ENCODE results near the gene METTL8. TPM values are rescaled to one million over a fixed set of nuclear protein-coding genes. Genes with fewer than 3 reads are reported as not detected.

METTL8 gene
- total and polyA plus RNA-seq, 12 donors = 1.7 to 13.6 (median 11.3) TPM

DNA sequence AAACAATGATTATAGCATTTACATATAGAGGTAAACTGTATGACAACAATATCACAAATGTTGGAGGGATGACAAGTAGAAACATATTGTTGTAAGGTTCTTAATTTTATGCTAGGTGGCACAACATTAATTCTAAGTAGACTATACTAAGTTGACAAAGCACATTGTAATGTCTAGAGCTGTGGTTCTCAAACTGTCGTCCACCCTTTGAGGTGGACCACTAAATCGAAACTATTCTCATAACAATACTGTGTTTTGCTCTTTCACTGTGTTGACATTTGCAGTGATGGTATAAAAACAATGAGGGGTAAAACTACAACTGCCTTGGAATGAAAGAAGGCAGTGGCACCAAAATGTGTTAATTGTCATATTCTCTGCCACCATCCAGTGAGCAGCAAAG lies 66.1 kb downstream of the METTL8 start:
- ATAC-seq = no peak

GRCh38 chr2:171365778-171366177 lies 68.0 kb downstream of the METTL8 start:
- H3K36me3 ChIP-seq = no peaks in the 10 kb centered on the region
- 61 to 100% methylated on average over 1 of the region's 1 CpG for WGBS, 2 donors
- no peak overlapping the region for H3K27ac ChIP-seq
- no peaks in the 10 kb centered on the region for H3K27me3 ChIP-seq
- no peak overlapping the region for H3K4me3 ChIP-seq
- ATAC-seq = no peak
- H3K9me3 ChIP-seq = peaks cover 0 to 28% (median 6%) of the 10 kb centered on the region in 11 donors
- intact Hi-C loops (cut with DNase I) = no loop called here
- no peak for DNase-seq
- no peak for TF ChIP-seq CTCF (IDR thresholded peaks at IDR 0.05)
- H3K4me1 ChIP-seq = no peaks in the 10 kb centered on the region

More for the DNA sequence above, 66.1 kb downstream of the METTL8 start:
- H3K4me1 ChIP-seq = no peaks in the 10 kb centered on the region
- intact Hi-C loops (cut with DNase I) = no loop called here
- no peak overlapping the region for H3K4me3 ChIP-seq
- no peaks in the 10 kb centered on the region for H3K36me3 ChIP-seq
- TF ChIP-seq CTCF (IDR thresholded peaks at IDR 0.05) = no peak
- no peak overlapping the region for H3K27ac ChIP-seq
- peaks cover 0 to 28% (median 6%) of the 10 kb centered on the region in 11 donors for H3K9me3 ChIP-seq
- H3K27me3 ChIP-seq = no peaks in the 10 kb centered on the region
- no peak for DNase-seq
- 97 to 98% methylated on average over 2 of the region's 2 CpGs for WGBS, 2 donors

DNA sequence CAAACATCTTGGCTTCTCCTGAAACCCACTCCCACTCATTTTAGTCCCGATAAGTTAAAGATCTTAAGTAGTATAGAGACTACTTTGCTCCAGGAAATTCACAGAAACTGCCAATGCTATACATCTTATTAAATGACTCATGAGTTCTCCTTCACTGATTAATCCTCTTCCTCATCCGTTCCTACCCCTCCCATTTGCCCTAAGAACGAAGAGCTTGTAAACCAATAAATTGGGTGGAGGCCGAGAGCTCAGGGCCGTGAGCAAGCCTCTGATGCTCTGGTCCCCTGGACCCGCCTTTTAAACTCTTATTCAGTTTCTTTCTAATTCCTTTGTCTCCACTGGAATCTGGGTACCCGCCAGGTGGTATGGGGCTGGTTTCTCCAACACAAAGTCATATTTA lies 68.6 kb downstream of the METTL8 start:
- H3K36me3 ChIP-seq = no peaks in the 10 kb centered on the region
- DNase-seq (no peak), ATAC-seq (no peak)
- H3K27ac ChIP-seq = no peak overlapping the region
- H3K9me3 ChIP-seq = peaks cover 0 to 28% (median 6%) of the 10 kb centered on the region in 11 donors
- intact Hi-C loops (cut with DNase I) = no loop called here
- H3K27me3 ChIP-seq = no peaks in the 10 kb centered on the region
- no peak for TF ChIP-seq CTCF (IDR thresholded peaks at IDR 0.05)
- no peak overlapping the region for H3K4me3 ChIP-seq
- 93% methylated on average over 7 of the region's 7 CpGs for WGBS, 2 donors
- H3K4me1 ChIP-seq = no peaks in the 10 kb centered on the region

GRCh38 chr2:171362396-171362795 lies 71.4 kb downstream of the METTL8 start:
- H3K36me3 ChIP-seq = peaks cover 0 to 7% (median 0%) of the 10 kb centered on the region in 9 donors
- WGBS, 2 donors = 75% methylated on average over 2 of the region's 2 CpGs
- no peak overlapping the region for H3K27ac ChIP-seq
- ATAC-seq (no peak), DNase-seq (no peak)
- H3K4me3 ChIP-seq = no peak overlapping the region
- H3K9me3 ChIP-seq = peaks cover 0 to 26% (median 7%) of the 10 kb centered on the region in 11 donors
- no peaks in the 10 kb centered on the region for H3K27me3 ChIP-seq
- intact Hi-C loops (cut with DNase I) = no loop called here
- no peaks in the 10 kb centered on the region for H3K4me1 ChIP-seq
- TF ChIP-seq CTCF (IDR thresholded peaks at IDR 0.05) = no peak

All from heart right ventricle (tissue), 16 donors.